Astrocyte (in vitro differentiated cells and primary cell): Measurements from ENCODE around the gene LY86. TPM values are rescaled to one million over a fixed set of nuclear protein-coding genes. Genes with fewer than 3 reads are reported as not detected.

Experiments used
- DNase-seq: peaks from one replicate; pipeline ENCODE4 v3.0.0-alpha.2; 2010; ENCODE audit warnings: low read depth
- FAIRE-seq: peaks from 2 replicates; lab custom pipeline; 2011; peaks lifted over from hg19 to GRCh38; lab: Jason Lieb, UNC
- H2AFZ ChIP-seq: 2 replicates; pipeline ENCODE4 v1.6.0; 2012; ENCODE audit warnings: low read depth, low read length, inconsistent platforms
- H3K27ac ChIP-seq: 2 replicates; pipeline ENCODE4 v1.5.1; 2011; ENCODE audit warnings: low read depth, low read length, inconsistent platforms
- H3K27me3 ChIP-seq: 2 replicates; pipeline ENCODE4 v1.6.0; 2011; ENCODE audit warnings: low read length, inconsistent platforms; ENCODE audit not compliant: insufficient read depth
- H3K36me3 ChIP-seq: 2 replicates; pipeline ENCODE4 v1.5.1; 2011; ENCODE audit warnings: low read length, inconsistent platforms; ENCODE audit not compliant: insufficient read depth
- H3K4me1 ChIP-seq: 2 replicates; pipeline ENCODE4 v1.5.1; 2011; ENCODE audit warnings: low read length, inconsistent platforms; ENCODE audit not compliant: insufficient read depth
- H3K4me2 ChIP-seq: 2 replicates; pipeline ENCODE4 v1.6.0; 2012; ENCODE audit warnings: low read length, inconsistent platforms
- H3K4me3 ChIP-seq: 2 replicates; pipeline ENCODE4 v1.5.1; 2011; ENCODE audit warnings: low read depth, mild to moderate bottlenecking, low read length, inconsistent platforms; ENCODE audit not compliant: insufficient read depth
- H3K79me2 ChIP-seq: 2 replicates; pipeline ENCODE4 v1.6.0; 2012; ENCODE audit warnings: mild to moderate bottlenecking, low read length, inconsistent platforms; ENCODE audit not compliant: insufficient read depth
- H3K9ac ChIP-seq: 2 replicates; pipeline ENCODE4 v1.6.0; 2012; ENCODE audit warnings: mild to moderate bottlenecking, low read length, inconsistent platforms
- H3K9me3 ChIP-seq: 2 replicates; pipeline ENCODE4 v1.5.1; 2012; ENCODE audit warnings: low read depth, mild to moderate bottlenecking, low read length, inconsistent platforms; ENCODE audit not compliant: insufficient read depth
- H4K20me1 ChIP-seq: 2 replicates; pipeline ENCODE4 v1.6.0; 2012; ENCODE audit warnings: low read length, inconsistent platforms; ENCODE audit not compliant: insufficient read depth
- H3K27ac Mint-ChIP-seq: one replicate; pipeline ENCODE4 v1.8.0; 2021; ENCODE audit warnings: mild to moderate bottlenecking, mixed read lengths; ENCODE audit not compliant: unreplicated experiment
- H3K27me3 Mint-ChIP-seq: one replicate; pipeline ENCODE4 v1.8.0; 2021; ENCODE audit warnings: low read depth, mixed read lengths; ENCODE audit not compliant: unreplicated experiment
- H3K36me3 Mint-ChIP-seq: one replicate; pipeline ENCODE4 v1.8.0; 2021; ENCODE audit warnings: low read depth, mixed read lengths; ENCODE audit not compliant: unreplicated experiment
- H3K4me1 Mint-ChIP-seq: one replicate; pipeline ENCODE4 v1.8.0; 2021; ENCODE audit warnings: low read depth, mixed read lengths; ENCODE audit not compliant: unreplicated experiment
- H3K4me3 Mint-ChIP-seq: one replicate; pipeline ENCODE4 v1.8.0; 2021; ENCODE audit warnings: mild to moderate bottlenecking, moderate library complexity, mixed read lengths; ENCODE audit not compliant: unreplicated experiment
- H3K9me3 Mint-ChIP-seq: one replicate; pipeline ENCODE4 v1.8.0; 2021; ENCODE audit warnings: mild to moderate bottlenecking, mixed read lengths; ENCODE audit not compliant: unreplicated experiment
- EZH2 ChIP-seq: IDR thresholded peaks from 2 replicates; pipeline ENCODE4 v1.6.1; 2012; ENCODE audit warnings: mild to moderate bottlenecking, low read length, inconsistent platforms; ENCODE audit not compliant: insufficient read depth
- total RNA-seq: library from RNA; stranded (reverse); gene quantifications from 2 replicates; pipeline ENCODE4 v1.2.1, GENCODE V29; 2021
- TF ChIP-seq, protein P1 (sequence below): IDR thresholded peaks from 2 replicates; pipeline ENCODE4 v1.5.1; 2011; ENCODE audit warnings: low read depth, mild to moderate bottlenecking, inconsistent platforms, low read length, moderate library complexity; ENCODE audit not compliant: insufficient read depth

Gene LY86
- total RNA-seq, 1 donor from 2014 or later: not detected

DNA sequence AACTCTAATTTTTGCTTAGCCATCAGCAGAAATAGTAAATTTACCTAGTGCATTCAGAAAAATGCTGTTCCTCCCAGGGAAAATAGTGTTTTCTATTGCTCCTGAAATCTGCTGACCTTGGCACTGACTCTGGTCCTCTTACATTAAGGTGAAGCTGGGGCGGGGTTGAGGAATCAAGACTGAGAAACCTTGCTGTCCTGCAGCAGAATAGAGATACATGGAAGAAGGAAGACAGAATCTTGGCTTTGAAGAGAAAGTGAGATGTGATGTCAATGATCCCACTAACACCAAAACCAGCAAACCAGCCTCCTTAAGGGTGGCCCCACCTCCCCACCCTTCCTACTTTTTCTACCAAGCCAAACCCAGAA lies 840 bp upstream of the LY86 start:
- Mint-ChIP-seq H3K9me3 (peaks cover 8% of the 10 kb centered on the region), H3K27me3 (peaks cover 10% of the 10 kb centered on the region), H3K36me3 (no peaks in the 10 kb centered on the region), H3K4me3 (no peak overlapping the region), H3K4me1 (no peaks in the 10 kb centered on the region), H3K27ac (no peak overlapping the region)
- Histone ChIP-seq H3K27ac (no peak overlapping the region), H3K9ac (no peak overlapping the region), H3K9me3 (no peaks in the 10 kb centered on the region), H3K4me2 (no peak overlapping the region), H3K27me3 (no peaks in the 10 kb centered on the region), H2AFZ (no peak overlapping the region), H4K20me1 (no peaks in the 10 kb centered on the region), H3K4me1 (no peaks in the 10 kb centered on the region), H3K4me3 (no peak overlapping the region), H3K79me2 (no peaks in the 10 kb centered on the region), H3K36me3 (no peaks in the 10 kb centered on the region)
- no peak for TF ChIP-seq EZH2
- TF ChIP-seq, protein P1, sequence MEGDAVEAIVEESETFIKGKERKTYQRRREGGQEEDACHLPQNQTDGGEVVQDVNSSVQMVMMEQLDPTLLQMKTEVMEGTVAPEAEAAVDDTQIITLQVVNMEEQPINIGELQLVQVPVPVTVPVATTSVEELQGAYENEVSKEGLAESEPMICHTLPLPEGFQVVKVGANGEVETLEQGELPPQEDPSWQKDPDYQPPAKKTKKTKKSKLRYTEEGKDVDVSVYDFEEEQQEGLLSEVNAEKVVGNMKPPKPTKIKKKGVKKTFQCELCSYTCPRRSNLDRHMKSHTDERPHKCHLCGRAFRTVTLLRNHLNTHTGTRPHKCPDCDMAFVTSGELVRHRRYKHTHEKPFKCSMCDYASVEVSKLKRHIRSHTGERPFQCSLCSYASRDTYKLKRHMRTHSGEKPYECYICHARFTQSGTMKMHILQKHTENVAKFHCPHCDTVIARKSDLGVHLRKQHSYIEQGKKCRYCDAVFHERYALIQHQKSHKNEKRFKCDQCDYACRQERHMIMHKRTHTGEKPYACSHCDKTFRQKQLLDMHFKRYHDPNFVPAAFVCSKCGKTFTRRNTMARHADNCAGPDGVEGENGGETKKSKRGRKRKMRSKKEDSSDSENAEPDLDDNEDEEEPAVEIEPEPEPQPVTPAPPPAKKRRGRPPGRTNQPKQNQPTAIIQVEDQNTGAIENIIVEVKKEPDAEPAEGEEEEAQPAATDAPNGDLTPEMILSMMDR: no peak
- DNase-seq (no peak), FAIRE-seq (no peak)

DNA sequence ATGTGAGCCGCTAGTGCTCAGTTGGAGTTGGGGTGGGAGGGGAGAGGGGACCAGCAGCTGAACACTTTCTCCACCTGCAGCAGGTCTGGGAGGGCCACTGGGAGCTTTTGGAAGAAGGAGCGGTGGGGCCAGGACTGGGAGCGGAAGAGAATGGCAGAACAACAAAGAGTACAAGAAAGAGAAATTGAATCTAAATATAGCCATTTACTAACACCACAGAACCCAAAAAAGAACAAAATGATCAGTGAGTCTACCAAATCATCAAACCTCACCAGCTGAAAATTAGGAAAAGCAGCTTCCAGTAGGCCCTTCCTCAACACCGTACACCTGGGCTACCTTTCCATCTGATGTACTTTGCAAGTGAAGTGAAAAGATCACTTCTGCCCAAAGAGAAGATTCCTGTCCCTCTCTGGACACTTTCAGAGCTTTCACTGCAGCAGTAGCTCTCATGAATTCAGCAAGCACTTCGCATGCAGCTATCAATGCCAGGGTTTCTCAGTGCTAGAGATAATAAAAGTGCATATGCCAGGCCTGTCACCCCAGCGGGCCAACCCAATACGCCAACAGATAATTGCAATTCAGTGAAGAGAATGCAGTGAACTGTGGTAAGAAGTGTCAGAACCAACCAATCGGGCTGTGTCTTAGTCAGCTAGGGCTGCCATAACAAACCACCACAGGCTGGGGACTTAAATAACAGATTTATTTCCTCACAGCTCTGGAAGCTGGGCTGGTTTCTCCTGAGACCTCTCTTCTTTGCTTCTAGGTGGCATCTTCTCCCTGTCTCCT lies 597 bp downstream of the LY86 start:
- TF ChIP-seq, protein P1: no peak
- no peak for TF ChIP-seq EZH2
- H3K9me3 Mint-ChIP-seq: peaks cover 4% of the 10 kb centered on the region
- no peaks in the 10 kb centered on the region for H3K36me3 Mint-ChIP-seq
- Histone ChIP-seq H3K9ac (no peak overlapping the region), H3K4me3 (no peak overlapping the region), H3K36me3 (no peaks in the 10 kb centered on the region), H3K9me3 (no peaks in the 10 kb centered on the region), H2AFZ (no peak overlapping the region), H3K4me1 (no peaks in the 10 kb centered on the region), H3K27me3 (no peaks in the 10 kb centered on the region), H3K27ac (no peak overlapping the region), H4K20me1 (no peaks in the 10 kb centered on the region), H3K79me2 (no peaks in the 10 kb centered on the region), H3K4me2 (no peak overlapping the region)
- H3K27me3 Mint-ChIP-seq: peaks cover 10% of the 10 kb centered on the region
- no peak overlapping the region for H3K4me3 Mint-ChIP-seq
- H3K27ac Mint-ChIP-seq: no peak overlapping the region
- H3K4me1 Mint-ChIP-seq: no peaks in the 10 kb centered on the region
- FAIRE-seq (no peak), DNase-seq (no peak)

DNA sequence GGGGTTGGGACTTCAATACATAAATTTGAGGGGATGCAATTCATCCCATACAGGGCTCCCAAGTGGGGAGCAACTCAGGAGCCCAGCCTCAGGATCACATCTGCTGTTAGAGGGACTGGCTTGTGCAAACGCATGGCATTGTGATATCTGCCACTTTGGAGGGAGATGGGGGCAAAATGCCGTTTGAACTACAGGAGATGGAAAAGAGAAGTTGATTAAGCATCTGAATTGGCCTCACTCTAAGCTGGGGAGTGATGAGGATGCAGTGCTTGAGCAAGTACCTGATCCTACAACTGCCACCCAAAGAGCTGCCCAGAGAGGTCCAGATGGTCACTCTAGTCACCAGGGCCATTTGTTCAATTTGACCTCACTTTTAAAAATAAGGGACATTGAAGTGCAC lies 2.0 kb downstream of the LY86 start:
- TF ChIP-seq, protein P1: no peak
- no peak for TF ChIP-seq EZH2
- no peaks in the 10 kb centered on the region for H4K20me1 ChIP-seq
- no peaks in the 10 kb centered on the region for H3K79me2 ChIP-seq
- Mint-ChIP-seq H3K36me3 (no peaks in the 10 kb centered on the region), H3K27me3 (peaks cover 12% of the 10 kb centered on the region), H3K9me3 (peaks cover 4% of the 10 kb centered on the region), H3K4me3 (no peak overlapping the region), H3K4me1 (no peaks in the 10 kb centered on the region), H3K27ac (no peak overlapping the region)
- no peaks in the 10 kb centered on the region for H3K36me3 ChIP-seq
- DNase-seq (no peak), FAIRE-seq (no peak)
- H3K27ac ChIP-seq: no peak overlapping the region
- no peaks in the 10 kb centered on the region for H3K9me3 ChIP-seq
- no peak overlapping the region for H3K4me3 ChIP-seq
- H3K4me2 ChIP-seq: no peak overlapping the region
- no peaks in the 10 kb centered on the region for H3K4me1 ChIP-seq
- H2AFZ ChIP-seq: no peak overlapping the region
- H3K27me3 ChIP-seq: no peaks in the 10 kb centered on the region
- no peak overlapping the region for H3K9ac ChIP-seq
